Measurements from ENCODE around the gene RPL11. TPM values are rescaled to one million over a fixed set of nuclear protein-coding genes. Genes with fewer than 3 reads are reported as not detected.
"Not testable (repeated sequence)": the region's sequence is repeated elsewhere in the genome, so short reads cannot be mapped to it uniquely, and the experiment has no call there.

RPL11 gene
- total RNA-seq, 1 donor from 2014 or later = 806 TPM

DNA sequence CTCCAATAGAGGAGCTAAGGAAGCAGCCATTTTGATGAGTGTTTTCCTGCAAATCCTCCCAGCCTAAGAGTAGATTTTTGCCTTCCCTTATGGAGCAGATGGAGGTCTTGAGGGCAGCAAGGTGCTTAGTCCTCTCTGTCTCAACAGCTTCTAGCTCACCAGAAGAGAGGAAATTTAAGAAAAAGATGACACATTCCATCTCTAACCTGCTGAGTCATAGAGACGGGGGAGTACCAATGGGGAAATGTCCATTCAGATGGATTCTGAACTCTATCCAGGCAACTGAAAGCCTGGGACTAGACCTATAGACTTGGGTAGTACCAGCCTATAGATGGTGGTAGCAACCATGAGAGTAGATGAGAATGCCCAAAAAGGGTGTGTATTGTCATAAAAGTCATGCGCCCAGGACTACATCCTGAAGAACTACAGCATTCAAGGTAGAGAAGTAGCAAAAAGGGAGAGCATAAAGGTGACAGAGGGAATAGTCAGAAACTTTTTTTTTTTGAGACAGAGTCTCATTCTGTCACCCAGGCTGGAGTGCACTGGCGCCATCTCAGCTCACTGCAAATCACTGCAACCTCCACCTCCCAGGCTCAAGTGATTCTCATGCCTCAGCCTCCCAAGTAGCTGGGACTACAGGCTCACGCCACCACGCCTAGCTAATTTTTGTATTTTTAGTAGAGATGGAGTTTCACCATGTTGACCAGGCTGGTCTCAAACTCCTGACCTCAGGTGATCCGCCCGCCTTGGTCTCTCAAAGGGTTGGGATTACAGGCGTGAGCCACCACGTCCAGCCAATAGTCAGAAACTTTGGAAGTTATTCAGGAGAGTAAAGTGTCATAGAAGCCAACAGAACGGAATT, 41.0 kb downstream of the RPL11 start:
- no peak for DNase-seq (ENCODE audit: low read depth)

GRCh38 chr1:23733281-23733680, 41.7 kb downstream of the RPL11 start:
- not testable (repeated sequence) for DNase-seq (ENCODE audit: low read depth)

DNA sequence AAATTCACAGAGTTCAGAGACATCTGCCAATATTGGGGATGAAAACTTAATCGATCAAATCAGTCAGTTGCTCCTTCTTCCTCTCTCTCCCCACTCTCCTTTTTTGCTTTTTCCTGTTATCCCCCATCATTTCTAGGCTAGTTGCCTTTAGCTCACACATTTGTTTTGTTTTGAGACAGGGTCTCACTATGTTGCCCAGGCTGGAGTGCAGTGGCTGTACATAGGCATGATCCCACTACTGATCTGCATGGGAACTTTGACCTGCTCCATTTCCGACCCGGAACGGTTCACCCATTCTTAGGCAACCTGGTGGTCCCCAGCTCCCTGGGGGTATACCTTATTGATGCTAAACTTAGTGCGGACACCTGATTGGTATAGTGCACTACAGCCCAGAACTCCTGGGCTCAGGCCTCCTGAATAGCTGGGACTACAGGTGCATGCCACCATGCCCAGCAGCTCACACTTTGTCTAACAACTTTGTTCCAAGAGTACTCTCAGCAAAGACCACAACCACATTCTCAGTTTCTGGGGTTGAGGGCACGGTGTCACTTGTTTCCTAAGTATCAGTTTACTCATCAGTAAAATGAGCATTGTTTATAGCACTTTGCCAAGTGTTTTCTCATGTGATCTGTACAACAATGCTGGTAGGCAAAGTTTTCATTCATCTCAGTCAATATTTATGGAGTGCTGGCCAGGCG, 45.0 kb downstream of the RPL11 start:
- no peak for DNase-seq (ENCODE audit: low read depth)

DNA sequence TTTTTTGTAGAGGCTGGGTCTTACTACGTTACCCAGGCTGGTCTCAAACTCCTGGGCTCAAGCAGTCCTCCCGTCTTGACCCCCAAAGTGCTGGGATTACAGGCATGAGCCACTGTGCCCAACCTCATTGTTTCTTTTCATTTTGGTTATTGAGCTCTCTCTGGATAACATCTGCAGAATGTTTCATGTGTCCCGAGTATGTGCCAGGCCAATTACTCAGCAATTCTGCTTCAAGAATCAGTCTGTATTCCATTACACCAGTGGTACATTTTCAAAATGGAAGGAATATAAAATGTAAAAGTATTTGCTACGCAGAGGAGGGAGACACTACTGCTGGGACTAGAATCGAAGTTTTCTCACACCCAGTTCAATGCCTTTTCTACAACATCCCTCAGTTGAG, 50.0 kb downstream of the RPL11 start:
- no peak for DNase-seq (ENCODE audit: low read depth)

- DNase-seq (ENCODE audit: low read depth) = no peak
Measured at GRCh38 chr1:23742670-23743286, 51.2 kb downstream of the RPL11 start.

DNA sequence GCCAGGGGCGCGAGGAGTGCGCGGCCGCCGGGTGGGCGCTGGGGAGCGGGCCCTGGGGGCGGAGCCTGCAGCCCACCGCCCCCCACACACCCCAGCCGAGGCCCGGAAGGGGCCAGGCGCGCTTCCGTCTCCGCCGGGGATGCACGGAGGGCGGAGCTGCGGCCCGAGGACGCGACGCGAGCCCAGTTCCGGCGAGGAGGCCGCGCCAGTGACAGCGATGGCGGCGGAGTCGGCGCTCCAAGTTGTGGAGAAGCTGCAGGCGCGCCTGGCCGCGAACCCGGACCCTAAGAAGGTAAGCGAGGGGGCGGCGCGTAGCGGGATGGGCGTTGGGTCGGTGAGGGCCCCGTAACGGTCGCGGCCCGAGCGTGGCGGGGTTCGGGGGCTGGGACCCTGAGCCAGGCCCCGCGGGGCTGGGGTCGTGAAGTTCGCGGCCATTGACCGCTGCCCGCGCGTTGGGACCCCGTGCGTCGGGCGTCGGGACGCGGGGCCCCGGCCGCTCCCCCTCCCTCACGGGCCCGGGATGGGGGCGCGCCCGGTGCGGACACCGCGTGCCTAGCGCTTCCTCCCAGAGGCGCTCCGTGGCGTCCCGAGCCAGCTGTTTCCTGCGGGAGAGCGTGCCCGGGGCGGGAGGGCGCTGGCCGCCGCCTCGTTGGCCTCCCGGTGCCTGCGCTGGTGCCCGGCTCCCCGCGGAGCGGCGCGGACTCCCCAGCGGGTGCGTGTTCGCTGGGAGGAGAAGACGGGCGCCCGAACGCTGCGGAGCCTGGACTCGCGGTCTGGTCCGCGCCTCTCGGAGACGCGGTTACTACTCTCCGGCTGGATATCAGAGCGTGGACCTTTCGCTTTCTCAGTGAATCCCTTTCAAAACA, 51.9 kb downstream of the RPL11 start, which contains the start of gene ELOA:
Gene ELOA (plus strand): TSS at position 185 of the 866 bp plus-strand sequence. CDS start 33 bp downstream, at position 218.
- DNase-seq (ENCODE audit: low read depth) = no peak

DNA sequence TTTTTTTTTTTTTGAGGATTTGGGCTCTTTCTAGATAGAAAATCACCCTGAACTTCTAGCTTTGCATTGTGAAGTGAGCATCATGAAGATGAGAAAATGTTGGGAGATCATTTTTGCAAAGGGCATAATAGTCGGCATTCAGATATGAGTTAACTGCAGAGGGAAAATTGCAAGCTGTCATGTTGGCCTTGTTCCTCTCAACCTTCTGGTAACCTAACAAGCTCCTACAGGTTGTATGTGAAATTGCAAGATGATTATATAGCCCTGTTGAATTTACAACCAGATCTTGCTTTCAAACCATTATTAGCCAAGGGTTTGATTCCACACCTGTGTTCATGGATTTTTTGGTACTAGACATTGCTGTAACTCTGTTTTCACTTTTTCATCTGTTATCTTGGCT, 53.9 kb downstream of the RPL11 start:
- DNase-seq (ENCODE audit: low read depth) = peak; percentile 64

Other genes starting within 250 kb of the RPL11 start
- 14.4 and 41.3 TPM in 2 replicates for gene ASAP3, start 207.6 kb upstream of the RPL11 start, total RNA-seq
- 0.15 and 0.69 TPM in 2 replicates for gene E2F2, start 160.6 kb upstream of the RPL11 start, total RNA-seq
- gene ID3, start 132.3 kb upstream of the RPL11 start, total RNA-seq = 29.9 and 65.3 TPM in 2 replicates
- gene ELOA, start 51.7 kb downstream of the RPL11 start, total RNA-seq = 20.0 and 28.1 TPM in 2 replicates
- 40.5 and 40.8 TPM in 2 replicates for gene PITHD1, start 86.6 kb downstream of the RPL11 start, total RNA-seq
- gene LYPLA2, start 99.3 kb downstream of the RPL11 start, total RNA-seq = 111 and 150 TPM in 2 replicates
- 54.1 and 101 TPM in 2 replicates for gene GALE, start 108.9 kb downstream of the RPL11 start, total RNA-seq
- 60.8 and 63.7 TPM in 2 replicates for gene HMGCL, start 133.6 kb downstream of the RPL11 start, total RNA-seq
- 153 and 245 TPM in 2 replicates for gene FUCA1, start 176.5 kb downstream of the RPL11 start, total RNA-seq
- not detected in 2 replicates for gene CNR2, start 221.6 kb downstream of the RPL11 start, total RNA-seq